Adrenal gland (tissue), 12 donors: ENCODE data around the gene SPSB4. TPM values are rescaled to one million over a fixed set of nuclear protein-coding genes. Genes with fewer than 3 reads are reported as not detected.
A peak's percentile ranks its signal among the peaks of the same experiment; 100 is the strongest.

ENCODE experiments used
- DNase-seq, 7 donors: peaks; one replicate each; pipeline ENCODE4 v3.0.0-alpha.2; 2019 to 2020
- H3K27ac ChIP-seq, 5 donors: fragments of 200-600 bp; sonication (generic) in 4 of 5; 1 replicate in 3 of 5; 2 replicates in 2 of 5; pipeline versions ENCODE4 v1.5.1 to v1.8.0; 2016 to 2020; ENCODE audit warnings: mild to moderate bottlenecking in 1 of 5
- H3K27me3 ChIP-seq: fragments of 200-600 bp; 2 replicates; pipeline ENCODE4 v1.8.0; 2021
- H3K36me3 ChIP-seq, 2 donors: fragments of 200-600 bp; replicated peaks in 1 of 2; 1 replicate in 1 of 2; 2 replicates in 1 of 2; pipeline versions ENCODE4 v1.5.1 to v1.8.0; 2018 to 2022
- H3K4me1 ChIP-seq, 2 donors: fragments of 200-600 bp; replicated peaks in 1 of 2; 1 replicate in 1 of 2; 2 replicates in 1 of 2; pipeline versions ENCODE4 v1.5.1 to v1.8.0; 2018 to 2021
- H3K4me3 ChIP-seq, 4 donors: fragments of 200-600 bp; sonication (generic) in 3 of 4; one replicate each; pipeline ENCODE4 v1.5.1; 2016 to 2018
- H3K9me3 ChIP-seq, 3 donors: fragments of 200-600 bp; sonication (generic) in 1 of 3; replicated peaks in 1 of 3; 1 replicate in 2 of 3; 2 replicates in 1 of 3; pipeline versions ENCODE4 v1.5.1 to v1.8.0; 2016 to 2021
- POLR2A ChIP-seq, 2 donors: fragments of 450-650 bp; IDR thresholded peaks; one replicate each; pipeline ENCODE4 v1.6.1; 2017; ENCODE audit warnings: antibody characterized with exemption in 2 of 2, mild to moderate bottlenecking in 2 of 2, moderate library complexity in 1 of 2
- WGBS, 4 donors: extraction: QIAGEN DNeasy Blood & Tissue Kit in 2 of 4; methylation state at CpG; one replicate each; pipeline versions ENCODE4 v1.1.5 to v1.1.7; 2013 to 2017; 5-methylcytosine and 5-hydroxymethylcytosine counted together
- intact Hi-C, 2 donors: fragments of 100-400 bp; cut with DNase I; formaldehyde crosslinking; loops; one replicate each; pipeline versions ENCODE4 v1.14.1 to v1.15.0; 2022 to 2023
- polyA plus RNA-seq, 3 donors: library from polyadenylated mRNA; stranded (reverse); fragments of 200-250 nt in 2 of 3; fragments of 350-450 nt in 1 of 3; fragmentation: Illumina TruSeq in 1 of 3; extraction: RNeasy Lipid Tissue Mini Kit (QIAGEN cat#74804) in 1 of 3; gene quantifications; one replicate each; pipeline ENCODE4 v1.2.3, GENCODE V29; 2013 to 2014
- total RNA-seq, 9 donors: library from RNA; depleted of rRNA in 4 of 9; stranded (reverse); fragments of >200 nt in 4 of 9; fragments of 120-200 nt in 1 of 9; fragmentation: NEBNext Ultra II Directional in 1 of 9; extraction: Animal tissue kit (Norgen Biotek cat#: 25700) in 1 of 9; gene quantifications; one replicate each; pipeline versions ENCODE4 v1.1.0 to v1.2.4, GENCODE V29; 2013 to 2023
- TF ChIP-seq, protein P1 (sequence below), 6 experiments: fragments of 450-650 bp in 4 of 6; fragments of 200-600 bp in 2 of 6; sonication (generic) in 1 of 6; IDR thresholded peaks; 1 replicate in 5 of 6; 2 replicates in 1 of 6; pipeline versions ENCODE4 v1.5.1 to v1.8.0; 2016 to 2021; ENCODE audit warnings: antibody characterized with exemption in 6 of 6, mild to moderate bottlenecking in 2 of 6, moderate library complexity in 1 of 6
- donor health status: healthy with polysubstance abuse.
- donor health status: Bipolar disorder and iron deficiency.
- donor health status: DM: yes; HTN: yes; CAD: no.
- donor health status: DM: no; HTN: no; CAD: no.
- donor health status: DM: no; HTN: no; CAD: no.
- donor health status: DM: yes; HTN: yes; CAD: no.

SPSB4 gene
- total and polyA plus RNA-seq, 12 donors: 0.18 to 4.0 (median 1.1) TPM; not detected in 1

DNA sequence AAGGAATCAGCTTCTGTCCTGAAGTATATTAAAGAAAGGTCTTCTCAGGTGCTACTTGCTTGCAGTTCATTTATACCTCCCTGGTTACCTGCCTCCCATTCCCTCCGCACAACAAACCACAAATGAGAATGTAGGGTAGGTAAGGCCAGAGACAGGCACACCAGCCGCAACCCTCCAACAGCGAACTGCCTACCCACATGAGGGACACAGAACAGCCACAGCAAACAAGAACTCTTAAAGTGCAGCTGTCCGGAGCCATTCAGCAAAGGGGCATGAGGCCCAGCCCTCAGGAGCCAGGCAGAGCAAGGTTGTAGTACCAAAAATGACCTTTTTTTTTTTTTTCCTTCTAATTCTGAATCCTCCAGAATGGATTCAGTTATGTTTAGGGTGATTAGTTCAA is 52.4 kb downstream of the SPSB4 start:
- intact Hi-C loops: loop anchor here in 1 of 2 donors (5.0 to 10.0 kb wide), 2 partner anchors 101 to 189 kb away; no protein-coding TSS in a partner anchor
- H3K36me3 ChIP-seq: no peaks in the 10 kb centered on the region
- TF ChIP-seq POLR2A (IDR thresholded peaks at IDR 0.05): no peak
- TF ChIP-seq, protein P1, sequence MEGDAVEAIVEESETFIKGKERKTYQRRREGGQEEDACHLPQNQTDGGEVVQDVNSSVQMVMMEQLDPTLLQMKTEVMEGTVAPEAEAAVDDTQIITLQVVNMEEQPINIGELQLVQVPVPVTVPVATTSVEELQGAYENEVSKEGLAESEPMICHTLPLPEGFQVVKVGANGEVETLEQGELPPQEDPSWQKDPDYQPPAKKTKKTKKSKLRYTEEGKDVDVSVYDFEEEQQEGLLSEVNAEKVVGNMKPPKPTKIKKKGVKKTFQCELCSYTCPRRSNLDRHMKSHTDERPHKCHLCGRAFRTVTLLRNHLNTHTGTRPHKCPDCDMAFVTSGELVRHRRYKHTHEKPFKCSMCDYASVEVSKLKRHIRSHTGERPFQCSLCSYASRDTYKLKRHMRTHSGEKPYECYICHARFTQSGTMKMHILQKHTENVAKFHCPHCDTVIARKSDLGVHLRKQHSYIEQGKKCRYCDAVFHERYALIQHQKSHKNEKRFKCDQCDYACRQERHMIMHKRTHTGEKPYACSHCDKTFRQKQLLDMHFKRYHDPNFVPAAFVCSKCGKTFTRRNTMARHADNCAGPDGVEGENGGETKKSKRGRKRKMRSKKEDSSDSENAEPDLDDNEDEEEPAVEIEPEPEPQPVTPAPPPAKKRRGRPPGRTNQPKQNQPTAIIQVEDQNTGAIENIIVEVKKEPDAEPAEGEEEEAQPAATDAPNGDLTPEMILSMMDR (IDR thresholded peaks at IDR 0.05): no peak
- H3K4me3 ChIP-seq: no peak overlapping the region
- WGBS, 4 donors: 91 to 96% (median 93%) methylated on average over 4 of the region's 4 CpGs
- peaks cover 0 to 1% (median 0%) of the 10 kb centered on the region in 3 donors for H3K9me3 ChIP-seq
- DNase-seq: peak in 1 of 7 donors; percentile 31
- H3K4me1 ChIP-seq: no peaks in the 10 kb centered on the region
- no peaks in the 10 kb centered on the region for H3K27me3 ChIP-seq
- H3K27ac ChIP-seq: no peak overlapping the region

DNA sequence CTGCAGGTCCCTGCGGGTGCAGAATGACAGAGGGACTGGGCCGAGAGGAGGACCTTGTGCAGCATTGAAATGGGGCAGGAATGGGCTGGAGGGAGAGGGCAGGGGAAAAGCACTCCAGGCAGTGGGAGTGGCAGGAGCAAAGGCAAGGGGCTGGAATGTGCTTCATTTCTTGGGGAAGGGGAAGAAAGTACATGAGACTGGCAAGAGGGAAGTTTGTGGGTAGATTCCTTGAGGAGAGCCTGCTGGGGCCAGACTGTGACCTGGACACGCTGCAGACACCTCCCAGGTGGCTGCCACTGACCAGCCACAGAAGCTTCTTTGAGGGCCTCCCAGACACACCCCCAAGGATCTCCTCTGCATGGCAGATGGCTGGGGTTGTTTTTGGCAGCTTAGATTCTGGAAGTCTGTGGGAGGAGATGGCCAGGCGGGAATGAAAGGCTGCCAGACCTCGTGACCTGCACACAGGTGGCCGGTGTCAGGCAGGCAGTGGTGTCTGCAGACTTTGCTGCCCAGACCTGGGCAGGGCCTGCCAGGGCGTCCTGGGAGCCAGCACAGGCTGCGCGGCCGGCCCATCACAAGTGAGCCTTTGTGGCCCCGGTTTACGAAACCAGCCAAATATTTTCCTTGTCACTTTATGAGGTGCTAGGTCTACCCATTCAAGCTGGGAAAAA is 53.1 kb downstream of the SPSB4 start:
- Histone ChIP-seq H3K4me3 (no peak overlapping the region), H3K4me1 (no peaks in the 10 kb centered on the region), H3K9me3 (no peaks in the 10 kb centered on the region), H3K36me3 (no peaks in the 10 kb centered on the region), H3K27me3 (no peaks in the 10 kb centered on the region), H3K27ac (no peak overlapping the region)
- TF ChIP-seq, protein P1 (IDR thresholded peaks at IDR 0.05): no peak
- intact Hi-C loops: loop anchor here in 1 of 2 donors (5.0 to 10.0 kb wide), 2 partner anchors 102 to 189 kb away; no protein-coding TSS in a partner anchor
- peak in 1 of 7 donors; percentile 48 for DNase-seq
- 82 to 87% (median 84%) methylated on average over 9 to 12 of the region's 12 CpGs for WGBS, 4 donors

DNA sequence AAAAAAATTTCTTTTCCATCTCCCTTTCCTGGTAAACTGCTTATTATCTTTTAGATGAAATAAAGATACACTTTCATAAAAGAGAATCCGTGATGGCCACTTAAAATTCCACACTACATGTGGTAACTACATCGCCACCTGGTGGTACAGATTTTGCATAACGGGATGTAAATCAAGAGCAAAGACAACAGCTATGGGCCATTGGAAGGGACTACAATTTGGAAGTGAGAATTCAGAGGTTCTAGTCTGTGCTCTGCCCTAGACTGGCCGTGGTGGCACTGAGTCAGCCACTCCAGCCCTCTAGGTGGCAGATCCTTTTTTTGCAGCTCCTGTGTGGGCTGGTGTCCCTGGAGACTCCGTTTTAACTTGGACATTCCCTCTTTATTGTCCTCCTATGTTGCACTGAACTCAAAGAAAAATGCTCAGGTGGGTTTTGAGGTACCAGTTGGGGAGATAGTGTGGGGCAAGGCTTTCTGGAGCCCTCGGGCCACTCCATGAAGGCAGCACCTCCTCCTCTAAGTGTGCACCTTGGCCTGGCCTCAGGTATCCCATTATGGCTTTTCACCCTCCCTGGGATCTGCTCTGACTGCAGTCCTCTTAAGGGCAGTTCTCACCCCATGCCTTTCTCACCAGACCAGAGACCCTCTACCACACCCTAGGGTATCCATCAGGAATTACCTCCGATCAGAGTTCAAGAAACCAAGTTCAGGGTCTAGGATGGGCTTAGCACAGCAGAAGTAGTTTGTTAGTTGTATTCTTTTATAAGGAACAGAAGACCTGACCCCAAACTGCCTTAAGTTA is 54.9 kb downstream of the SPSB4 start:
- H3K36me3 ChIP-seq: no peaks in the 10 kb centered on the region
- H3K27ac ChIP-seq: no peak overlapping the region
- DNase-seq: peak; percentile 71 to 94 (median 81)
- TF ChIP-seq POLR2A (IDR thresholded peaks at IDR 0.05): no peak
- TF ChIP-seq, protein P1 (IDR thresholded peaks at IDR 0.05): peak; percentile 58 to 84 (median 78)
- WGBS, 4 donors: 32 to 43% (median 35%) methylated on average over 7 of the region's 7 CpGs
- no peak overlapping the region for H3K4me3 ChIP-seq
- H3K4me1 ChIP-seq: no peaks in the 10 kb centered on the region
- intact Hi-C loops: loop anchor here (5.0 to 10.0 kb wide), 2 partner anchors 104 to 191 kb away; no protein-coding TSS in a partner anchor
- H3K27me3 ChIP-seq: no peaks in the 10 kb centered on the region
- H3K9me3 ChIP-seq: no peaks in the 10 kb centered on the region

DNA sequence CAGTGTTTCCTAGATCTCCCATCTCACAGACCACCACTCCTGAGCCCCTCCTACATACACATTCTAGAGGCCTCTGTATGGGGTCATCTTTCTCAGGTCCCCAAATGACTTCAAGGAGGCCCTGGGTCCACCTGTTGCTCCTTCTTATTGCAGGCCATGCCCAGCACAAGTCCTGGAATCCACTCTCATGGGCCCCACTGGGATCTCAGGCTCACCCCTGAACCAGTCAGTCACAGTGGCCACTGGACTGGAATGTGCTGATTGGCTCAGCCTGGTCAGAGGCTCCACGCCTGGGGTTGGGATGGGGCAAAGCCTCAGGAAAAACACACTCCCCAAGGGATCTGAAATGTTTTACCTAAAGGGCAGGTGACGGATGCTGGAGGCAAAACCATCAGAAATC is 55.7 kb downstream of the SPSB4 start:
- intact Hi-C loops: loop anchor here (5.0 to 10.0 kb wide), 2 partner anchors 105 to 192 kb away; no protein-coding TSS in a partner anchor
- no peak for TF ChIP-seq POLR2A (IDR thresholded peaks at IDR 0.05)
- TF ChIP-seq, protein P1 (IDR thresholded peaks at IDR 0.05): no peak
- H3K27me3 ChIP-seq: no peaks in the 10 kb centered on the region
- no peaks in the 10 kb centered on the region for H3K4me1 ChIP-seq
- no peaks in the 10 kb centered on the region for H3K36me3 ChIP-seq
- WGBS, 4 donors: 89 to 96% (median 94%) methylated on average over 2 of the region's 2 CpGs
- H3K27ac ChIP-seq: no peak overlapping the region
- DNase-seq: peak in 1 of 7 donors; percentile 47
- no peak overlapping the region for H3K4me3 ChIP-seq
- no peaks in the 10 kb centered on the region for H3K9me3 ChIP-seq
